Tibial nerve (tissue), 4 donors: ENCODE measurements around the gene MEIS2. TPM values are rescaled to one million over a fixed set of nuclear protein-coding genes. Genes with fewer than 3 reads are reported as not detected.

Source experiments
- DNase-seq, 2 donors: peaks; one replicate each; pipeline ENCODE4 v3.0.0-alpha.2; 2019; ENCODE audit warnings: low spot score in 2 of 2
- H3K27ac ChIP-seq, 4 donors: fragments of 200-600 bp; sonication (generic) in 3 of 4; one replicate each; pipeline ENCODE4 v1.5.1; 2017 to 2019; ENCODE audit warnings: mild to moderate bottlenecking in 1 of 4
- H3K27me3 ChIP-seq, 2 donors: fragments of 200-600 bp; sonication (generic) in 1 of 2; one replicate each; pipeline versions ENCODE4 v1.5.1 to v1.6.0; 2017 to 2019
- H3K36me3 ChIP-seq, 3 donors: fragments of 200-600 bp; sonication (generic); one replicate each; pipeline ENCODE4 v1.5.1; 2018 to 2019
- H3K4me1 ChIP-seq, 4 donors: fragments of 200-600 bp; sonication (generic) in 3 of 4; one replicate each; pipeline ENCODE4 v1.5.1; 2017 to 2019
- H3K4me3 ChIP-seq, 4 donors: fragments of 200-600 bp; sonication (generic) in 3 of 4; one replicate each; pipeline ENCODE4 v1.5.1; 2017 to 2019; ENCODE audit warnings: mild to moderate bottlenecking in 1 of 4, moderate library complexity in 1 of 4
- H3K9me3 ChIP-seq, 4 donors: fragments of 200-600 bp; sonication (generic) in 3 of 4; one replicate each; pipeline ENCODE4 v1.5.1; 2017 to 2019
- EP300 ChIP-seq, 2 donors: sonication (generic); formaldehyde crosslinking; IDR thresholded peaks; one replicate each; pipeline ENCODE4 v1.6.1; 2017; ENCODE audit warnings: antibody characterized with exemption in 2 of 2, mild to moderate bottlenecking in 1 of 2
- POLR2A ChIP-seq, 2 donors: fragments of 450-650 bp; IDR thresholded peaks; one replicate each; pipeline ENCODE4 v1.6.1; 2017; ENCODE audit warnings: antibody characterized with exemption in 2 of 2, mild to moderate bottlenecking in 2 of 2, moderate library complexity in 2 of 2
- WGBS, 2 donors: methylation state at CpG; one replicate each; pipeline ENCODE4 v1.1.5; 2018; 5-methylcytosine and 5-hydroxymethylcytosine counted together
- total RNA-seq, 4 donors: library from RNA; depleted of rRNA; stranded (reverse); fragments of >200 nt; gene quantifications; one replicate each; pipeline ENCODE4 v1.1.0, GENCODE V29; 2016
- TF ChIP-seq, protein P1 (sequence below), 5 experiments: fragments of 200-600 bp in 3 of 5; fragments of 450-650 bp in 2 of 5; sonication (generic) in 3 of 5; IDR thresholded peaks; one replicate each; pipeline ENCODE4 v1.5.1; 2016 to 2019; ENCODE audit warnings: antibody characterized with exemption in 5 of 5, mild to moderate bottlenecking in 3 of 5, moderate library complexity in 2 of 5

MEIS2 gene
- total RNA-seq, 4 donors from 2014 or later = 9.4 to 15.7 (median 14.3) TPM

DNA sequence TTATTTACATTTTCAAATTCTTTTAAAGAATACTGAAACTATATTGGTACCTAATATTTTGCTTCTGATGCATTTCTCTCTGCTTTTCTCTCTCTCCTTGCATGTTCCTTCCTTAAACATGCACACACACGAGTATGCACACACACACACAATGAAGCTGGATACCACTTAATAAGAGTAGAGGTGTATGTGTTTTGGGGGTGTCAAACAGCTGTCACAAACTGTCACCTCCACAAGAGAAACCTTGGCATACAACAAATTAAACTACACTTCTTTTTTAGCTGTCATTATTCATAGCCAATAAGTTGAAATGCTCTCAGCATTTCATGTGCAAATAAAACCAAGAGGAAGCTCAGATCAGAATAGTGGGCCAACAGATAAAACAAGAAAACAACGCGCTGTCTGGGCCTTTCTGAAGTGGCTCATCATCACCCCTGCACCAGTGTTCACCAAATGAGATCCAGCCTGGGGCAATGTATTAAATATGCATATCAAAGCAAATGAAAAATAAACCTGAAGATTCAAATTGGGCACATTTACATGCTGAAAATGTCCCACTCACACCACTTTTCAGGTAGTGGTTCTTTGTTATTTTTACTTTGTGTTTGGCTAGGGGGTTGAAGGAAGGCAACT, 9.7 kb downstream of the MEIS2 start:
- WGBS, 2 donors = 76 to 82% methylated on average over 3 of the region's 3 CpGs
- no peak for DNase-seq
- Histone ChIP-seq H3K27ac (no peak overlapping the region), H3K4me1 (peaks cover 0 to 23% (median 0%) of the 10 kb centered on the region in 4 donors), H3K4me3 (no peak overlapping the region), H3K27me3 (peaks cover 0 to 32% of the 10 kb centered on the region in 2 donors), H3K9me3 (no peaks in the 10 kb centered on the region), H3K36me3 (no peaks in the 10 kb centered on the region)
- TF ChIP-seq POLR2A (IDR thresholded peaks at IDR 0.05) = no peak

DNA sequence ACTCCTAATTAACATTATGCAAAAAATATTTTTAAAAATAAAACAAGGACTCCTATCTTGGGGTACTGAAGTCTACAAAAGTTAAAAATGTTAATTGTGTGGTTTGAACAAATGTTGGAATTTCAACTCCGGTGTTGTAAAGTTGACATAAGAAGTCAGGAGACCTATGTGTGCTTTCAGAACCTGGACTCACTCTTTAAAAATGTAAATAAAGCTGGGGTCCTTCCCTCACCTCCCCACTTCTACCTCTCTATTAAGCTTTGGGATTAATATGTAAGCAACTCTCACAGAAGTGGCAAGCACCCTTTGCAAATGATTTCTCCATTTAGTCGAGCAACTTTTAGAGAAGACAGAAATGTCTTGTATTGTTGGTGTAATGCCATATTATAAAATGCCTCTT, 11.9 kb downstream of the MEIS2 start:
- H3K9me3 ChIP-seq = no peaks in the 10 kb centered on the region
- no peak overlapping the region for H3K4me3 ChIP-seq
- H3K4me1 ChIP-seq = peaks cover 0 to 2% (median 0%) of the 10 kb centered on the region in 4 donors
- peaks cover 0 to 17% of the 10 kb centered on the region in 2 donors for H3K27me3 ChIP-seq
- no peak for DNase-seq
- H3K36me3 ChIP-seq = peaks cover 0 to 3% (median 0%) of the 10 kb centered on the region in 3 donors
- TF ChIP-seq, protein P1, sequence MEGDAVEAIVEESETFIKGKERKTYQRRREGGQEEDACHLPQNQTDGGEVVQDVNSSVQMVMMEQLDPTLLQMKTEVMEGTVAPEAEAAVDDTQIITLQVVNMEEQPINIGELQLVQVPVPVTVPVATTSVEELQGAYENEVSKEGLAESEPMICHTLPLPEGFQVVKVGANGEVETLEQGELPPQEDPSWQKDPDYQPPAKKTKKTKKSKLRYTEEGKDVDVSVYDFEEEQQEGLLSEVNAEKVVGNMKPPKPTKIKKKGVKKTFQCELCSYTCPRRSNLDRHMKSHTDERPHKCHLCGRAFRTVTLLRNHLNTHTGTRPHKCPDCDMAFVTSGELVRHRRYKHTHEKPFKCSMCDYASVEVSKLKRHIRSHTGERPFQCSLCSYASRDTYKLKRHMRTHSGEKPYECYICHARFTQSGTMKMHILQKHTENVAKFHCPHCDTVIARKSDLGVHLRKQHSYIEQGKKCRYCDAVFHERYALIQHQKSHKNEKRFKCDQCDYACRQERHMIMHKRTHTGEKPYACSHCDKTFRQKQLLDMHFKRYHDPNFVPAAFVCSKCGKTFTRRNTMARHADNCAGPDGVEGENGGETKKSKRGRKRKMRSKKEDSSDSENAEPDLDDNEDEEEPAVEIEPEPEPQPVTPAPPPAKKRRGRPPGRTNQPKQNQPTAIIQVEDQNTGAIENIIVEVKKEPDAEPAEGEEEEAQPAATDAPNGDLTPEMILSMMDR (IDR thresholded peaks at IDR 0.05) = no peak
- no peak for TF ChIP-seq POLR2A (IDR thresholded peaks at IDR 0.05)
- no peak for TF ChIP-seq EP300 (IDR thresholded peaks at IDR 0.05)
- no peak overlapping the region for H3K27ac ChIP-seq
- 87 to 91% methylated on average over 2 of the region's 2 CpGs for WGBS, 2 donors

DNA sequence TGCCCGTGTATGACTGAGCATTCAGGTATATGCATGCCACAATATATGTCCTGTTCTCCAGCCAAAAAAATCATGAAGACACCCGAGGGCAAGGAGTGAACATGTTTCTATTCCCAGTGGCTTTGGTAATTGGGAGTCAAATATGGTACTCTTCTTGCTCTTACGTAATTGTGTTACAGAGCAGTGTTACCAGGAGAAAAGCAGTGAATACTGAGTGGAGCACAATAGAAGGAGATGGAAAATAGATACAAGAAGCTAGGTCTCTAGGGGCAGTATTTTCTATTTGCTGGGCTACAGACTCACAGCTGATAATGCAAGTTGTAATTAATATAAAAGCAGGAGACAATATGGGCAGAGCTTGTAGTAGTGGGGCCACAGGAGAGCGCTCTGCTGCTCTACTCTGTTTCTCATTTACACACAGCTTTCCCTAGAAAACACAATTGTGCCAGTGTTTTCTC, 13.2 kb downstream of the MEIS2 start:
- Histone ChIP-seq H3K36me3 (peaks cover 0 to 6% (median 0%) of the 10 kb centered on the region in 3 donors), H3K27ac (no peak overlapping the region), H3K27me3 (peaks cover 0 to 9% of the 10 kb centered on the region in 2 donors), H3K4me3 (no peak overlapping the region), H3K9me3 (no peaks in the 10 kb centered on the region), H3K4me1 (no peaks in the 10 kb centered on the region)
- DNase-seq = no peak
- WGBS, 2 donors = 76 to 80% methylated on average over 4 of the region's 4 CpGs
- TF ChIP-seq POLR2A (IDR thresholded peaks at IDR 0.05) (no peak), EP300 (IDR thresholded peaks at IDR 0.05) (no peak)
- TF ChIP-seq, protein P1 (IDR thresholded peaks at IDR 0.05) = no peak

DNA sequence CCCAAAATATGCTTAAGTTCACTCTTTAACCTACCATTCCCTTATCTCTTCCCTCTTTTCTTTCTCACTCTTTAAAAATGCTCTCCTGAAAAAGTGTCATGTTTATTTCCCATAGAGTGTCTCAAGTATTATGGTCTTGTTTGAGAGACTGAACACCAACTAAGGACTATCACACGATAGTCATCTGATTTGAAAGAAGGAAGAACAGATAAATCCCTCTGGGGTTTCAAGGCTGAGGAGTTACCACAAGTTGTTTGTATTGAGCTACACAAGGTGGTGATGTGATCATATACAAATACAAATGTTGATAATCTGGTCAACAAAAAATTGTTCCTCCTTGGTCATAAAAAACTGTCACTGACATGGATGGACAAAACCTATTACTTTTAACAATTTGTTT, 13.8 kb downstream of the MEIS2 start:
- no peak for DNase-seq
- 66 to 78% methylated on average over 1 of the region's 1 CpG for WGBS, 2 donors
- H3K27me3 ChIP-seq = peaks cover 0 to 9% of the 10 kb centered on the region in 2 donors
- TF ChIP-seq POLR2A (IDR thresholded peaks at IDR 0.05) (no peak), EP300 (IDR thresholded peaks at IDR 0.05) (no peak)
- TF ChIP-seq, protein P1 (IDR thresholded peaks at IDR 0.05) = no peak
- H3K9me3 ChIP-seq = no peaks in the 10 kb centered on the region
- H3K27ac ChIP-seq = no peak overlapping the region
- no peaks in the 10 kb centered on the region for H3K4me1 ChIP-seq
- H3K4me3 ChIP-seq = no peak overlapping the region
- peaks cover 0 to 6% (median 0%) of the 10 kb centered on the region in 3 donors for H3K36me3 ChIP-seq

DNA sequence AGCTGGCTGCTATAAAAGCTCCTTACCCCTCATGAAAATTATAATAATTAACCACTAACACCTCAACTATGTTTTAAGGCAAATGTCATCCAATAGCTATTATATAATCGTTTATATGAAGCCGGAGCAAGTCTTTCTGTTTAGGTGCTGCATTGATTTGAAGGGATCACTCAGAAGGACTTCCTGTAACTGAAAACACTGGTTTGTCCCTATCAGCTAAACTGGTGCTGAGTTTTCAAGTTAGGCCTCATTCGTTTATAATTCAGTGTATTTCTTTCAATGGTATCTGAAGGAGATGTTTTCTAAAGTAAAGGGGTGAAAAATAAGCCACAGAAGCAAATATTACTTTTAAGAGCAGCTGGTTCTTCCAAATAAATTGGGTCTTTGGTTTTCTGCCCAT, 14.2 kb downstream of the MEIS2 start:
- H3K4me1 ChIP-seq = no peaks in the 10 kb centered on the region
- peaks cover 0 to 9% of the 10 kb centered on the region in 2 donors for H3K27me3 ChIP-seq
- 73 to 78% methylated on average over 3 of the region's 3 CpGs for WGBS, 2 donors
- H3K4me3 ChIP-seq = no peak overlapping the region
- H3K36me3 ChIP-seq = peaks cover 0 to 6% (median 0%) of the 10 kb centered on the region in 3 donors
- TF ChIP-seq, protein P1 (IDR thresholded peaks at IDR 0.05) = no peak
- TF ChIP-seq EP300 (IDR thresholded peaks at IDR 0.05) (no peak), POLR2A (IDR thresholded peaks at IDR 0.05) (no peak)
- DNase-seq = no peak
- no peaks in the 10 kb centered on the region for H3K9me3 ChIP-seq
- H3K27ac ChIP-seq = no peak overlapping the region
